OCI-LY3 (cell line): ENCODE data around the gene HIPK2.

Source experiments
- EZH2phosphoT487 ChIP-seq: fragments of 200-600 bp; shearing (Covaris generic); IDR thresholded peaks from 2 replicates; pipeline ENCODE4 v1.6.1; 2018; ENCODE audit warnings: antibody characterized with exemption, mixed run types, low read depth
- TF ChIP-seq, protein P1 (sequence below): fragments of 200-600, 300-600 bp; sonication (generic); IDR thresholded peaks from 2 replicates; pipeline ENCODE4 v1.5.1; 2014; ENCODE audit warnings: antibody characterized with exemption, low read length, low read depth

DNA sequence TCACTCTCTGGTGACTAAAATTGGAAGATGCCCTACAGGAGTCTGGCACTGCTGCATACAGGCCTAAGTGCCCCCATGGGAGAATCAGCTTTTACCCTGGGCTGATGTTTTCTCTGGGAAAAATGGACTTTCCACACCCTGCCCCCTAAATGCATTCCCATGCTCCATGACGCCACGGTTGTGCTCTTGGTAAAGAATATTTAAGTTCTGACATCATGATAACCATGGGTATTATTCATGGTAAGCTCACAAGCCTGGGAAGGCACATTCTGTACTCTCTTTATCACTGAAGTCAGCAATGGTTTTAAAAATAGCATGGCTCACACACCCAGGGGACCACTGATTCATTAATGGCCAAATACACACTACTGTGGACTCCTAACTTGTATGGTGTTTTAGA lies 43.4 kb downstream of the HIPK2 start:
- TF ChIP-seq, protein P1, sequence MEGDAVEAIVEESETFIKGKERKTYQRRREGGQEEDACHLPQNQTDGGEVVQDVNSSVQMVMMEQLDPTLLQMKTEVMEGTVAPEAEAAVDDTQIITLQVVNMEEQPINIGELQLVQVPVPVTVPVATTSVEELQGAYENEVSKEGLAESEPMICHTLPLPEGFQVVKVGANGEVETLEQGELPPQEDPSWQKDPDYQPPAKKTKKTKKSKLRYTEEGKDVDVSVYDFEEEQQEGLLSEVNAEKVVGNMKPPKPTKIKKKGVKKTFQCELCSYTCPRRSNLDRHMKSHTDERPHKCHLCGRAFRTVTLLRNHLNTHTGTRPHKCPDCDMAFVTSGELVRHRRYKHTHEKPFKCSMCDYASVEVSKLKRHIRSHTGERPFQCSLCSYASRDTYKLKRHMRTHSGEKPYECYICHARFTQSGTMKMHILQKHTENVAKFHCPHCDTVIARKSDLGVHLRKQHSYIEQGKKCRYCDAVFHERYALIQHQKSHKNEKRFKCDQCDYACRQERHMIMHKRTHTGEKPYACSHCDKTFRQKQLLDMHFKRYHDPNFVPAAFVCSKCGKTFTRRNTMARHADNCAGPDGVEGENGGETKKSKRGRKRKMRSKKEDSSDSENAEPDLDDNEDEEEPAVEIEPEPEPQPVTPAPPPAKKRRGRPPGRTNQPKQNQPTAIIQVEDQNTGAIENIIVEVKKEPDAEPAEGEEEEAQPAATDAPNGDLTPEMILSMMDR: no peak
- no peak for TF ChIP-seq EZH2phosphoT487
